LNCAP (cell line): ENCODE data around the gene IFRD2.
A peak's percentile ranks its signal among the peaks of the same experiment; 100 is the strongest.

Experiments used
- CTCF ChIP-seq: fragments of 450-650 bp; IDR thresholded peaks from 2 replicates; pipeline ENCODE4 v1.5.1; 2017; ENCODE audit warnings: mild to moderate bottlenecking

The IFRD2 gene

GRCh38 chr3:50322115-50322385 is 29.8 kb upstream of the IFRD2 start:
- TF ChIP-seq CTCF: no peak

GRCh38 chr3:50321336-50322114 is 29.3 kb upstream of the IFRD2 start:
- peak; percentile 63 for TF ChIP-seq CTCF

GRCh38 chr3:50320853-50321335 is 28.7 kb upstream of the IFRD2 start:
- TF ChIP-seq CTCF: no peak

GRCh38 chr3:50319894-50320625 is 27.8 kb upstream of the IFRD2 start:
- no peak for TF ChIP-seq CTCF

- TF ChIP-seq CTCF: no peak
These were observed 27.1 kb upstream of the IFRD2 start for GRCh38 chr3:50319181-50319893.

GRCh38 chr3:50318615-50319014 is 26.4 kb upstream of the IFRD2 start:
- TF ChIP-seq CTCF: no peak

GRCh38 chr3:50318163-50318562 is 25.9 kb upstream of the IFRD2 start:
- TF ChIP-seq CTCF: no peak
